GM12875 (cell line): Measurements from ENCODE around the gene PLA2G4F.

Experiments
- H3K4me3 ChIP-seq: one replicate; pipeline ENCODE4 v1.5.1; 2011; ENCODE audit warnings: low read depth, low read length, control low read depth
- CTCF ChIP-seq: IDR thresholded peaks from 2 replicates; pipeline ENCODE4 v1.5.1; 2011; ENCODE audit warnings: low read depth, mild to moderate bottlenecking, control low read depth, inconsistent platforms, low read length, moderate library complexity, borderline replicate concordance; ENCODE audit not compliant: insufficient read depth

The PLA2G4F gene

DNA sequence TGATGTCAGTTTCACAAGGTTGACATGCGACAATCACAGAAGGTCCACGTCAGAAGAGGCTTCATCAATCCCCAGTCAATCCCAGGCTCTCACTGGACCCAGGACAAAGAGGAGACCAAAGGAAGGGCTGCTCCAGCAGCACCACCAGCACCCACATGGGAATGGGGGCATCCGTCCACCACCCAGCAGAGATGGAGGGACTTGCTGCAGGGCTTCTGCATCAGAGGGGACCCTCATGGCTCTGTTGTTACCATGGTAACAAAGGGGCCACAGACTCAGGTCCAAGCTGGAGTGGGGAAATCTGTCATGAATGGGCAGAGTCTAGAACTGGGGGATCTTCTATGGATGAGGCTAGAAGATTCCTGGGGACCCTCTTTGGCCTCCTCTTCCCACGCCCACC lies 13.1 kb downstream of the PLA2G4F start:
- TF ChIP-seq CTCF, result no peak
- no peak overlapping the region for H3K4me3 ChIP-seq

- no peak for TF ChIP-seq CTCF
- H3K4me3 ChIP-seq, result no peak overlapping the region
Observed at GRCh38 chr15:42141795-42142667, 14.4 kb downstream of the PLA2G4F start.

GRCh38 chr15:42141246-42141645 lies 15.2 kb downstream of the PLA2G4F start:
- TF ChIP-seq CTCF, result no peak
- no peak overlapping the region for H3K4me3 ChIP-seq

DNA sequence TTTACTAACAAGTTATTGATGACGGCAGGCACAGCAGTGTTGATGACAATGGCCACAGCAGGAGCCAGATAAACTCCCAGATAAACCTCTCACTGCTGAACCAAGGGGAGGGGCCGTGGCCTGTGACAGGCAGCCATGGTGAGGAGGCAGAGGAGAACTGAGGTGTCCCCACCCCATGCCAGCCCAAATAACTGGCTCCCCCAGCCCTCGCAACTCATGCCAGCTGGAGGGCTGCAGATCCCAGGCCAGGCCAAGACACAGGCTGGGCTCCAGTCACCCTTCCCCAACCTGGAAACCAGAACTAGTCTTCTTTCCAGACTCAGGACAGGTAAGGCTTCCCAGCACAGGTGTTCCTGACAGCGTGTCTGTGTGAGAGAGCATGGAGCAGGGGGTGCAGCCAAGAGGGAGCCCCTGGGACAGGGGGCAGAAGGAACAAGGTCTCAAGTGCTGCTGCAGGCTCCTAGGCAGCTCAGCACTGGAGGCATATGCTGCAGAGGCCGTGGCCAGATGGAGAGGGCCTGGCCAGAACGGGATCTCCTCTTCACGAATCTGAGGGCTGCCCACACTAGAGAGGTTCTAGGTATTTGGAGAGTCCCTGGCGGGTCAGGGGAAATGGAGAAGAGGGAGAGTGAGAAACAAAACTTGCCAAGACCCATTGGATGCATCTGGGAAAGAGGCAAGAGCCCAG lies 15.9 kb downstream of the PLA2G4F start:
- no peak for TF ChIP-seq CTCF
- no peak overlapping the region for H3K4me3 ChIP-seq

GRCh38 chr15:42139596-42139995 lies 16.8 kb downstream of the PLA2G4F start:
- no peak for TF ChIP-seq CTCF
- H3K4me3 ChIP-seq, result no peak overlapping the region

GRCh38 chr15:42138968-42139386 lies 17.5 kb downstream of the PLA2G4F start:
- no peak overlapping the region for H3K4me3 ChIP-seq
- TF ChIP-seq CTCF, result no peak

DNA sequence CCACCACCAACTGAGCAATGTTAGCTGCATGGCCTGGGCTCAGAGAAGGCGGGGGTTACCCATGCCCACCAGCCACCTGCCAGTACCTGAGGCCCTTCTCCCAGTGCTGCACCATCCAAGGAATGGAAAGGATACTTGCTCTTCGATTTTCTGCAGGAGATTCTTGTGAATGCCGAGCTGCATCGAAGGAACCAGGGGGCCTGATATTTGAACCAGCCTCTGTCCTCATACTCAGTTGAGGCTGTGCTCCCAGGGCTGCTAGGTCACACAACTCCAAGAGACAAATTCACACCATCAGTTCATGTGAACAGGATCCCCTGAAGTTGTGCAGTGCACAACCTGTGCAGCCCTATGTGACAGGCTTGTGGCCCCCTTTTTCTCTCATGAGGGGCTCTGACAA lies 18.0 kb downstream of the PLA2G4F start:
- TF ChIP-seq CTCF, result no peak
- no peak overlapping the region for H3K4me3 ChIP-seq
